GM21576 (cell line): ENCODE data around the gene KNCN.

Source experiments
- ATAC-seq: cut with Tn5 transposase; IDR thresholded peaks from one replicate; pipeline ENCODE4 v1.9.1; 2021; ENCODE audit warnings: mild to moderate bottlenecking, moderate library complexity; ENCODE audit not compliant: unreplicated experiment

Gene KNCN

DNA sequence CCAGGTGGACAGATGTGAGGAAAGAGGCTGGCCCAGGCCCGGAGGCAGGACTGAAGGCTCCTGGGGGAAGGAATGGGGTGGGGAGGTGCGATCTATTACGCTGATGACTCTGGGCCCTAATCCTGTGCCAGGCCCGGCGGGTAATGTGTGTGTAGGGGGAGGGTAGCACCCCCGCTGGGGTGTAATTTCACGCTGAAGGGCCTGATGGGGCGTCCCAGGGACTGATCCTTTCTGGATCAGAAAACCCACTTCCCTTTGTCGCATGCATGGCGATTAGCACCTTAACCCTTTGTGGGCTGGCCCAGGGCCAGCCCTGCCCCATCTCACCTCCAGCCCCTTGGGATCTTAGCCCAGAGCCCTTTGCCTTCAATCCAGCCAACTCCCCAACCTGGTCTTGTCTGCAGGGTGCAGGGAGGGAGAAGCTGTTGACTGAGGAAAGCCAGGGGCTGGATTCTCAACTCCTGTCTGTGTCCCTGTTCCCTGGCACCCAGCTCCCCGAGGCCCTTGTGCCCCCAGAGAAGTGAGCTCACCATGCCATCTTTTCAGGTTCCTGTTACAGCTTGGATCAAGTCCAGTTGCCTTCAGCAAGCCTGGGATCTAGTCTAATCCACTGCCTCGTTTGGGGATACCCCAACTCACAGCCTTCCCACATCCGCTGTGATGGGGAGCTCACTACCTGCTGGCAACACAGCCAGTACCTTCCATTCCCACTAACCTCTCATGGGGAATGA lies 26.0 kb downstream of the KNCN start:
- no peak for ATAC-seq

DNA sequence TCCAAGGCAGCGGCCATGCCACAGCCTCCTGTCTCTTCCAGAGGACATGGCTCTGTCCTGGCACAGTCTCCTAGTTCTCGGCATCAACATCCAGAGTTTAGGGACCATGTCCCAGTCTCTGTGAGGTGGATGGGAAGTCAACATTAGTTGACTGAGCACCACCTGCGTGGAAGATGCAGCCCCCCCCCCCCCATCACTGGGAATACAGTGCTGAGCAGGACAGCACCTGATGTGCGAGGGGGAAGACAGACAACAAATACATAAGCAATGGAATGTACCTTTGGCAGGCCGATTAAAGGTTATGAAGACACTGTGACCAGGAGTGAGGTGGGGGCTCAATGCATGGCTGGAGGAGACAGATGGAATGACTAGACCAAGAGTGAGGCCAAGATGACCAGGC lies 26.6 kb downstream of the KNCN start:
- ATAC-seq = no peak

GRCh38 chr1:46523496-46524353 lies 27.7 kb downstream of the KNCN start:
- ATAC-seq = no peak

DNA sequence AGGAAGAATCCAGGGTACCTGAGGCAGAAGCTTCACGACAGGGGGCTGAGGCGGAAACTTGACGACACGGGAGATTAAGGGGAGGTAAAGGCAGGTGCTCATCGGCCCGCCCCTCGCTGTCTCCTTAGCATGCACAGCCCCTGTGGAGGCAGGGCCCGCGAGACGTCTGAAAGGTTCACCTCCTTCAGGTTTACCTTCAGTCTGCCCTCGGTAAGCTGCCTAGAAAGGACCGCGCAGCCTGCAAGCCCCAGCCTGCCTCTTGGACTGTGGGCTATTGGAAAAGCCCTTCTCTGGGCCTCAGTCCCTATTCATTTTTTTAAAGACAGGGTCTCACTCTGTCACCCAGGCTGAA lies 28.5 kb downstream of the KNCN start:
- no peak for ATAC-seq

GRCh38 chr1:46522184-46522968 lies 29.1 kb downstream of the KNCN start:
- ATAC-seq = no peak

DNA sequence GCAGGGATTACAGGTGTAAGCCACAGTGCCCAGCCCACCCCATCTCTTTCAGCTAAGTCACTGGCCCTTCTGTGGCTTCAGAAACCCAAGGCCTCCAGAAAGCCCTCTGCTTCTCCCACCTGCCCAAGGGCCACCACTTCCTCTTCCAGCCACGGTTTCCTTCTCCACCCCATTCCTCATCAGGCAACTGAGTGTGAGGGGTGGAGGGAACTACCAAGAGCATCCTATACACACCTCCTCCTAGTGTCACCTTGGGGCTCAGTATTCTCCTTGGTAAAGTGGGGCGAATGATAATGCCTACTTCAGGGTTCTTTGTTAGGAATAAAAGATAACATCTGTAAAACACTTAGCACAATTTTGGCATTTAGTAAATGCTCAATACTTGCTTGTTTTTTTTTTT lies 30.0 kb downstream of the KNCN start:
- ATAC-seq = no peak

GRCh38 chr1:46520063-46520911 lies 31.2 kb downstream of the KNCN start:
- no peak for ATAC-seq

GRCh38 chr1:46519209-46519608 lies 32.2 kb downstream of the KNCN start:
- ATAC-seq = no peak

GRCh38 chr1:46517932-46518498 lies 33.4 kb downstream of the KNCN start:
- ATAC-seq = no peak

- ATAC-seq = no peak
Measured at GRCh38 chr1:46517010-46517600, 34.3 kb downstream of the KNCN start.

DNA sequence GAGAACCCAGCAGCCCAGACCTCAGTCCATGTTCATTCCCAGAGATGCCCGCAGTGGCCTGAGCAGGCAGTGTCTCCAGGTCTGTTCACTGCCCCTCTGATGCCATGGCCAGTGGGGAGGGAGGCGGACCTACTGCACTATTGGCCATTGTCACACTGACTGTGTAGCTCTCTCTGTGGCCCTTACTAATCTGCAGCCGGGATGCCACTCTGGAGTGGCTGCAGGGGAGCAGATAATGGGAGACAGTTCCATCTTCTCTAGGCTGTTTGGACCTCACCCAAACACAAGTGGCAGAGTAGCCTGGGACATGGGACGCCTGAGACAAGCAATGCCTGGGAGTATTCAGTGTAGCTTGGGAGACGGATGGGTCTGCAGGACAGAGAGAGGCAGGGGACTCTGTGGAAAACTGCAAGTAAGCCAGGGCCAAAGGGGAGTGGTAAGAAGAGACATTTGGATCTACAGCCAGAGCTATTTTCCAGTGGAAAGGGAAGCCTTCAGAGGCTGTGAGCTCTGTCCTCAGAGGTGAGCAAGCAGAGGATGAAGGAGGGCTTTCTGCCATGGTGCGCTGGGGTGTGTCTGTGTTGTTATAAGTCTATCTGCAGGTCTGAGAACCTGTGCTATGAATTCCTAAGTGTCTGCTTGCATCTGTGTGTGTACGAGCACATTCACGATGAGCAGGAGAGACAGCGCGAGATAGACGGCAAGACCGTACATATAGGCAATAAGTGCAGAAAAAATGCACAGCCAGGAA lies 35.1 kb downstream of the KNCN start:
- ATAC-seq = no peak

DNA sequence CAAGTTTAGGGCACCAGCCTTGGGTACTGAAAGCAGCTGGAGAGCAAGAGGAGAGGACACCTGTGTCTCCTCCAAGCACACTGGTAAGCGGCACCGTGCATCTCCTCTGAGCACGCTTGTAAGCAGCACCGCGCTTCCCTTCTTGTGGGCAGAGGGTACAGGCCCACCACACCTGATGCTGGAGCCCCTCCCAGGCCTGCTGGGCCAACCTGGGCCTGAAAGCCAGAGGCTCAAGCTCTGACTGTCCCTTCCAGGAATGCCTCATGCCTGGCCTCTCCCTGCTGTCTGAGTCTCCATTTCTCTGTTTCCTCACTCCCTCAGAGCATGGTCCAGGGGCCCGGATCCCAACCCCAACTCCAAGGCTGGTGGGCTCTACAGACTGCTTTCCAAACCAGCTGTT lies 35.9 kb downstream of the KNCN start:
- ATAC-seq = no peak

DNA sequence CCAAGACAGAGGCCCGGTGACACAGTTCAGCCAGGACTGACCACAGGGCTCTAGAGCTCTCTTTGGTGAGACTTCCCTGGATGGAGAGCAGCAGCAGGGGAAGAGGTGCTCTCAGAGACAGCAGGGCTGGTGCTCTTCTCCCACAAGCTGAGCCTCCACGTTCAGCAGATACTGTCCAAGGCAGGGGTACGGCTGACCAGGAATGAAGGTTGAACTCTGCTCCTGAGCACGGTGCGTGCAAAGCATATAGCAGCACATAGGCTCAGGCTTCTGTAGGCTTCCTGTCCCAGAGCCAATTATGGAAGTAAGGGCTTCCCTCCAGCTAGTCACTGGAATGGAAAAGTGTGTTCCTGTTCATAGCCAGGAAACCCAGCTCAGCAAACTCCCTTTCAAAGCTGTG lies 37.9 kb downstream of the KNCN start:
- no peak for ATAC-seq

GRCh38 chr1:46512792-46513190 lies 38.7 kb downstream of the KNCN start:
- ATAC-seq = no peak

DNA sequence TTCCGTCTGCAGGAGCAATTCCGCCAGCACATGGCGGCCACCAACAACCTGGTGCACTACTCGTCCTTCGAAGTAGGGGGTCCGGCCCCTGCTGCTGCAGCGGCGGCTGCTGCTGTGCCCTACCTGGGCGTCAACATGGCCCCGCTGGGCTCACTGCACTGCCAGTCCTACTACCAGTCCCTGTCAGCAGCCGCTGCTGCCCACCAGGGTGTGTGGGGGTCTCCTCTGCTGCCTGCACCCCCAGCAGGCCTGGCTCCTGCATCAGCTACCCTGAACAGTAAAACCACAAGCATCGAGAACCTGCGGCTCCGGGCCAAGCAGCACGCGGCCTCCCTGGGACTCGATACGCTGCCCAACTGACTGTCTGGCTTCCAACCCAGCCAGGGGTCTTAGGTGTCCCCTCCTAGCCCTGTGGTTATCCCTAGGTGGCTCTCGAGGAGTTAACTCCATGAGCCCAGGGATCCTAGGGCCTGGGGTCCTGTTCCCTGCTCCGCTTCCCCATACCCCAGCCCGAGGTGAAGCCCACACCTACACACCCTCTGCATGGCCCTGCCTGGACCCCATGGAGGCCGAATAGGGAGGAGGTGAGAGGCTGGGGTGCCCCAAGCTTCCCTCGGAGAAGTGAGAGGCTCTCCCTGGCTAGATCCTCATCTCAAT lies 39.2 kb downstream of the KNCN start:
- no peak for ATAC-seq

DNA sequence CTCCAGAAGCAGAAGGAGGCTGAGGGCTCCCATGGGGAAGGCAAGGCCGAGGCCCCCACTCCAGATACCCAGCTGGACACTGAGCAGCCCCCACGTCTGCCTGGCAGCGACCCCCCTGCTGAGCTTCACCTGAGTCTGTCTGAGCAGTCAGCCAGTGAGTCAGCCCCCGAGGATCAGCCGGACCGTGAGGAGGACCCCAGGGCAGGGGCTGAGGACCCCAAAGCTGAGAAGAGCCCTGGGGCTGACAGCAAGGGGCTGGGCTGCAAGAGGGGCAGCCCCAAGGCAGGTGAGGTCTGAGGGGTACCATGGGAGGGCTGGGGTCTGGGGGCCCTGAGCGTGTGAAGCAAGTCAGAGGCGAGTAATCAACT lies 40.5 kb downstream of the KNCN start:
- ATAC-seq = no peak

DNA sequence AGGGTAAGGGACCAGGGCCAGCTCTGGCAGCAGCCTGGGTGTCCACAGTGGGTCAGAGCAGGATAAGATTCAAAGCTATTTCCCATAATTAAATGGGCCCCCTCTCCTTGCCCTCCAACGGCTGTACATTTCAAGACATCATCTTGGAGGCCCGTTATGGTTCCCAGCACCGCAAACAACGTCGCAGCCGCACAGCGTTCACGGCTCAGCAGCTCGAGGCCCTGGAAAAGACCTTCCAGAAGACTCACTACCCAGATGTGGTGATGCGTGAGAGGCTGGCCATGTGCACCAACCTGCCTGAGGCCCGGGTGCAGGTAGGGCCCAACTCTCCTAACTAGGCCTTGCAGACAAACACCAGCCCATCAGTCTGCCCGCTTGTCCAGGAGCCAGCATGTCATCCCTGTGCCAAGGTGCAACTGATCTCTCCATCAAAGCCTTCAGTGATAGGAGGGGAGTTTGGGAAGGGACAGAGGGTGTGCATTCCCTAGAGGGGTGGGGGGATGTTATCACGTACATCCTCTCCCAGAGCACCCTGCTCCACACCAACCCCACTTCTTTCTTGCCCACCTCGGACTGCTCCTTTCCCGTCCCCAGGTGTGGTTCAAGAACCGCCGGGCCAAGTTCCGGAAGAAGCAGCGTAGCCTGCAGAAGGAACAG lies 41.0 kb downstream of the KNCN start:
- ATAC-seq = no peak

DNA sequence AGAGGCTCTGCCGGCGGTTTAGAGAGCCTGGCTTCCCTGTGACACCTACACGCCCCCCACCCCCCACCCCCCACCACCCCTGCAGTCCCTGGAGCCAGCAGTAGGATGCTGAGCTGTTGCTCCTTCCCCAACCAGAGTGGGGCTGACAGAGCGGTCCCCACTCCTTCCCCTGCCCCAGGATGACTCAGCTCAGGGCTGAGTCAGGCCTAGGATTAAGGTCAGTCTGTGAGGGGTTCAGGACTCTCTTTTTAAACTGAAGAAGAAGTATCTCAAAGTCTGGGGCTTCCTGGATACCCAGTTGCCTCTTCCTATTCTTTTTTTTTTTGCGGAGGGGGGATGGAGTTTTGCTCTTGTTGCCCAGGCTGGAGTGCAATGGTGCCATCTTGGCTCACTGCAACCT lies 42.7 kb downstream of the KNCN start:
- ATAC-seq = no peak
